Left colon (tissue), 2 donors: ENCODE measurements around the gene NRM. TPM values are rescaled to one million over a fixed set of nuclear protein-coding genes. Genes with fewer than 3 reads are reported as not detected.
"Not testable (repeated sequence)": the region's sequence is repeated elsewhere in the genome, so short reads cannot be mapped to it uniquely, and the experiment has no call there.

ENCODE experiments used
- ATAC-seq: fragments of 200-7000 bp; cut with Tn5 transposase; one replicate; pipeline ENCODE4 v1.9.1; 2020; ENCODE audit warnings: mild to moderate bottlenecking, moderate library complexity
- DNase-seq, 2 donors: peaks; one replicate each; pipeline ENCODE4 v3.0.0-alpha.2; 2020
- intact Hi-C, 2 donors: fragments of 100-400 bp; cut with DNase I in 1 of 2; cut with micrococcal nuclease in 1 of 2; formaldehyde crosslinking; loops; one replicate each; pipeline versions ENCODE4 v1.11.2 to v1.14.0; 2022; cut with DNase I, micrococcal nuclease
- total RNA-seq, 2 donors: library from RNA; stranded (reverse); fragmentation: NEBNext Ultra II Directional; extraction: Animal tissue kit (Norgen Biotek cat#: 25700); gene quantifications; one replicate each; pipeline ENCODE4 v1.2.1, GENCODE V29; 2021
- donor health status: DM: no; HTN: no; CAD: no.
- donor health status: DM: yes; HTN: yes; CAD: no.

NRM gene
- total RNA-seq, 2 donors from 2014 or later: 4.6 to 5.4 TPM

DNA sequence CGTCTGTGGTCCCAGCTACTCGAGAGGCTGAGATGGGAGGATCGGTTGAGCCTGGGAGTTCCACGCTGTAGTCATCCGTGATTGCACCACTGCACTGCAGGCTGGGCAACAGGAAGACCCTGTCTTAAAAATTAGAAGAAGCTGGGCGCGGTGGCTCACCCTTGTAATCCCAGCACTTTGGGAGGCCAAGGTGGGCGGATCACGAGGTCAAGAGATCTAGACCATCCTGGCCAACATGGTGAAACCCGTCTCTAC is 31.2 kb upstream of the NRM start:
- intact Hi-C loops: loop anchor here (2.0 to 5.0 kb wide), 2 partner anchors 43 to 45 kb away; no protein-coding TSS in a partner anchor
- ATAC-seq: not testable (repeated sequence)
- peak; percentile 46 to 49 for DNase-seq

DNA sequence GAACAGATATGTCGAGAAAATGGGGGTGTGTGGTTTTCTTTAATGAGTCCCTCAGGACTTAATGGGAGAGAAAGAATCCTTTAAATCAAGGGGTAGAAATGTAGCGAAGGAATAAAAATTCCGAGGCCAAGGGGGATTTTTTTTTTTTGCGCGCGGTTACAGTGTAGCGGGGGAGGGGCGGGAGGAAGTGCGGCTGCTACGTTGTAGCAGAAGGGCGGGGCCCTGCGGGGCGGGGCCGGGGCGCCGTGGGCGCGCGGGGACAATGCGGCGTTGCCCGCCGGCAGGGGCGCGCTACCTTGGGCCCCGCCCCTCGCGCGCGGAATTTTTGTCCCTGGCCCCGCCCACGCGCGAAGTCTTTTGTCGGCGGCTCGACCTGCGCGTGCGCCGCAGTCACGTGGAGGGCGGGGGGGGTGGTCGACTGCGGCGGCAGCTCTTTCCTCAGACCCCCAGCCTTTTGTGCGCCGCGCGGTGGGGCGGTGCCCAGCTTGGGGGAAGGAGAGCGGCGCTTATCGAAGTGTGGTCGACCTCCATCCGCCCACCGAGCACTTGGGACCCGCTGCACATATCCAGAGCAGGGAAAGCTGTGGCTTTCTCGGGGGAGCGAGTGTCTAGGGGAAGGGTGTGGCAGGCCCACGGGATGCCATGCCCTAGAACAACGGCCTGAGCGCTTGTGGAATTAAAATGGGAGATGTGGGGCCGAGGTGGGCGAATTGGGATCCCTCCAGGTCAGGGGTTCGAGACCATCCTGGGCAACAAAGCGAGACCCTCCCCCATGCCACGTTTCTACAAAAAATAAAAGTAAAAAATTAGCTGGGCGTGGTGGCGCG is 30.6 kb upstream of the NRM start:
- DNase-seq (peak; percentile 89 to 95), ATAC-seq (peak; percentile 68)
- intact Hi-C loops: loop anchor here (2.0 to 5.0 kb wide), 2 partner anchors 43 to 44 kb away; no protein-coding TSS in a partner anchor

DNA sequence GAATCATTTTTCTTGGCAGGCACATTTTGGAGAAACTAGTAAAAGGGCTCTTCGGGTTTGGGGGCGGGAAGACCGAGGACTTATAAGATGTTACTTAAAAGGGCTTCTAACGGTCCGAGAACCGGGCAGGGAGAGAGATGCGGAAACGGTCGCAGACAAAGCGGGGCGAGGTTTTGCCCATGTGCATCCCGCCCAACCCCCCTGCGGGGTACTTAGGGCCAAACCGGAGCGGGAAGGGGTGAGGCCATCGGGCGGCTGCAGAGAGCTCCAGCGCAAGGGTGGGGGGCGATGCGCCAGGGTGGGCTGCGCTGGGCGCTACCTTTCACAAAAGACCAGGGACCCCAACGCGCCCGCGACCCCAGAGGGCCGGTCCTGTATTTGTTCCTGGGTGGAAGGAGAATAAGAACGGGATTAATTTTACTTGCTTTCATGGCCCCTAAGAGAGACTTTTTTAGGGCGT is 30.0 kb upstream of the NRM start:
- ATAC-seq: peak; percentile 33
- peak; percentile 85 to 87 for DNase-seq
- intact Hi-C loops: loop anchor here in 1 of 2 donors (5.0 kb wide), 1 partner anchor 43 kb away; no protein-coding TSS in a partner anchor

DNA sequence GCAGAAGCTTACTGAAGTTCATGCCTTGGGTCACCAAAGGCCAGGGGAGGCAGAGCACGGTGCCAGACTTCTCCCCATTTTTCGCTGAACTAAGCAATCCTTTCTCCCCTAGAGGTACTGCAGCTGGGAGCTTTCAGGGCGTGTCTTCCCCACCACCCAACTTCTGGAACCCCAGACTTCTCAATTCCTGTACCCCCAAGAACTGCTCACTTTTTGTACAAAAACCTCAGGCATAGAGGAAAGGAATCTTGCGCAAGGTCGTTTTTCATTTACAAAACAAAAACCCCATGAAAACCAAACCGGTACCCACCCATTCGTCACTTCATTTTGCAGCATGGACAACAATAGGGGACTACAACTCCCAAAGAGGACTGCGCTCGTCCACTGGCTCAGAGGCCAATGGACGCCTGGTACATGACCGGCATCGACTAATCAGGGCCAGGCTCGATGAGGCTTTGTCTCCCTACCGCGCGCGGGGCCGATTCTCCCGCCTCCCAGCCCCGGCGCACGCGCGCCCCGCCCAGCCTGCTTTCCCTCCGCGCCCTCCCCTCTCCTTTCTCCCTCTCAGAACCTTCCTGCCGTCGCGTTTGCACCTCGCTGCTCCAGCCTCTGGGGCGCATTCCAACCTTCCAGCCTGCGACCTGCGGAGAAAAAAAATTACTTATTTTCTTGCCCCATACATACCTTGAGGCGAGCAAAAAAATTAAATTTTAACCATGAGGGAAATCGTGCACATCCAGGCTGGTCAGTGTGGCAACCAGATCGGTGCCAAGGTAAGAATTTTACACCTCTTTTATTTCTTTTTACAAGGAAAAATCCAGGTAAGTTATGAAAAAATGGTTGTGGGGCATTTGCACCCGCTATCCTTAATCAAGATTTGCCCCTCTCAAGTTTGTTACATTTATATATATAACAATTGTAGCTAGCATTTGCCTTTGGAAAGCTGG is 29.3 kb upstream of the NRM start, which contains the start of gene TUBB:
Gene TUBB, plus strand, starts transcription at position 562 of the 947 bp plus-strand sequence. Its CDS starts 155 bp downstream, at position 717.
- ATAC-seq (peak; percentile 71), DNase-seq (peak; percentile 97 to 98)
- intact Hi-C loops: loop anchor here in 1 of 2 donors (5.0 kb wide), 1 partner anchor 43 kb away; no protein-coding TSS in a partner anchor

DNA sequence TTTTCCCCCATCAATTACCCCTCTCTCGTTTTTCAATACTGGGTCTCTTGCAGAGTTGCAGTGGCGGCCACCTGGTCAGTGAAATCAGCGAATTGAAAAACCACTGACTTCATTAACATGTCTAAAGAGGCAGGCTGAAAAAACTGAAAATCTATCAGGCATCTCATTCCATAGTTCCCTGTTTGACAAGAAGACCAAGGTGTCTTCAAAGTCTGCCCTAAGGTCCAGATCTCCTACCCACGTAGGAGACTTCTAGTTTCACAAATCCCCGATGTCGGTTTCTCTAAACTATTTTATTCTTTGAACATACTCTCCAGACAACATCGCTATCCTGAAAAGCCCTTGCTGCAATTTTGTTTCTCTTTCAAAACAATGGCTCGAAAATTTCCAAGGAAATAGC is 28.6 kb upstream of the NRM start:
- DNase-seq: no peak
- intact Hi-C loops: no loop called here
- no peak for ATAC-seq

DNA sequence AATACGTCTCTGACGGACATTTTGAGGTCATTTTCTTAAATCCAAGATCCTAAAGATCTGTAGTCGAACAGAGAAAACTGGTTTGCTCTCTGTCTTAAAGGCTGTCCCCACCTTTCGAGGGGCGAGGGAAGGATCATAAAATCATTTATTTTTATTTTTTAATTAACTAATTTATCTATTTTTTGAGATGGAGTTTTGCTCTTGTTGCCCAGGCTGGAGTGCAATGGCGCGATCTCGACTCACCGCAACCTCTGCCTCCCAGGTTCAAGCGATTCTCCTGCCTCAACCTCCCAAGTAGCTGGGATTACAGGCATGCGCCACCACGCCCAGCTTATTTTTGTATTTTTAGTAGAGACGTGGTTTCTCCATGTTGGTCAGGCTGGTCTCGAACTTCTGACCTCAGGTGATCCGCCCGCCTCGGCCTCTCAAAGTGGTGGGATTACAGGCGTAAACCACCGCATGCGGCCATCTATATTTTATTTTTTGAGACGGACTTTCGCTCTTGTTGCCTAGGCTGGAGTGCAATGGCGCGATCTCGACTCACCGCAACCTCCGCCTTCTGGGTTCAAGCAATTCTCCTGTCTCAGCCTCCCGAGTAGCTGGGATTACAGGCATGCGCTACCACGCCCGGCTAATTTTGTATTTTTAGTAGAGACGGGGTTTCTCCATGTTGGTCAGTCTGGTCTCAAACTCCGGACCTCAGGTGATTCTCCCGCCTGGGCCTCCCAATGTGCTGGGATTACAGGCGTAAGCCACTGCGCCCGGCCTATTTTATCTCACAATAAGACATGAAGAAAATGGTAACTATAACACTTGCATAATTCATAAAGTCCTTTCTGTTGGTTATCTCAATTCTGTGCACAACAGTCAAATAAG is 27.3 kb upstream of the NRM start:
- intact Hi-C loops, ATAC-seq: not testable (repeated sequence)
- peak in 1 of 2 donors; percentile 31 for DNase-seq

DNA sequence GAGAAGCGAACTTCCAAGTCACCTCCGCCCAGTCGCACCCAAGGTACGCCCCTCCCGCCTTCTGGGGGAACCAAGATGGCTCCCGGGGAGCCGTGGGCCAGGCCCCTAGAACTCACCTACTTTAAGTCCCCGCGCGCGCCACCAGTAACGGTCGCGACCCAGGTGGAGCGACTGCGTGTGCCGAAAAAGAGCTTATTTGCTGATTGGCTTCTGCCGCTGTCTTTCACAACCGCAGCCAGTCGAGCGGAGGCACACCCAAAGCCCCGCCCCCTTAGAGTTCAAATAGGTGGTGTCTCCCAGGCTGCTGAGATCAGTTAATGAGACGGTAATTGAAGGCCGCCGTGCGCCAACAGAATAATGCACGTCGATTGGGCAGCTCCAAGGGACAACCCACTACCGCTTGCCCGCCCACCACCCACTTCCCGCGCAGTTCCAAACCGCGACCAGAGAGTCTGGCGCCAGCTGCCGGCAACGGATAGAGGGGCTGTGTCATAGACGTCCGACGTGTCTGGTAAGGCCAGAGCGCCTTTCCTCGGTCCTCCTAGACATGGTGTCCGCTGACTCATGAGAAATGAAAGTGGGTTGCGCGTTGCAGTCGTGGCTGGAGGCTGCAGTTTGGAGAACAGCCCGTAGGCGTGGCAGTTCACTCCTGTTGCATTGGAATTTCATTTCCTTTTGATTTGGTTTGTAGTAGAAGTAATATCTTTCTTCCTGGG is 26.5 kb upstream of the NRM start, which contains the start of gene MDC1:
Gene MDC1, minus strand, starts transcription at position 153 of the 716 bp plus-strand sequence. CDS start 2,106 bp downstream, outside the sequence.
- DNase-seq: peak; percentile 98 to 100
- intact Hi-C loops: no loop called here
- peak; percentile 73 for ATAC-seq

DNA sequence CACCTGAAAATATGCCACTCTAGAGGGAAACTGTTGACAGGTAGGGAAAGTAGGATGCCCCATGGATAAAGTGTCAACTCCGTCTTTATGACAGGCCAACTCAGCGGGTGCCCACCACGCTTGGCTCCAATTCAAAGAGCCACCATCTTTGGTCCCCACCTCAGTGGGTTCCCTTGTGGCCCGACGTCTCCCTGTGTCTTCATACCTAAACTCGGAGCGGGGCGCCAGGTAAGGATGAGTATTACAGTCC is 26.0 kb upstream of the NRM start:
- ATAC-seq: no peak
- intact Hi-C loops: no loop called here
- no peak for DNase-seq

DNA sequence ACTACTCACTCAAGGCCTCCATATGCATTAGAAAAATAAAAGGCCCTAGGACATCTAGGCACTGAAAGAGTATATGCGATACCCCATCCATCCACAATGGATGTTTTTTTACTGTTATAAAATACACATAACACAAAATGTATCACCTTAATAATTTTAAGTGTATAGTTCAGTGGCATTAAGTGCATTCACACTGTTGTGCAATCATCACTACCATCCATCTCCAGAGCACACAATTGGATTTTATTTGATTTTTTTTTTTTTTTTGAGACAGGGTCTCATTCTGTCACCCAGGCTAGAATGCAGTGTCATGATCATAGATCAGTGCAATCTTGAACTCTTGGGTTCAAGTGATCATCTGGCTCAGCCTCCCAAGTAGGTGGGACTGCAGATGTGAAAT is 23.5 kb upstream of the NRM start:
- ATAC-seq (no peak), DNase-seq (no peak)
- intact Hi-C loops: no loop called here

DNA sequence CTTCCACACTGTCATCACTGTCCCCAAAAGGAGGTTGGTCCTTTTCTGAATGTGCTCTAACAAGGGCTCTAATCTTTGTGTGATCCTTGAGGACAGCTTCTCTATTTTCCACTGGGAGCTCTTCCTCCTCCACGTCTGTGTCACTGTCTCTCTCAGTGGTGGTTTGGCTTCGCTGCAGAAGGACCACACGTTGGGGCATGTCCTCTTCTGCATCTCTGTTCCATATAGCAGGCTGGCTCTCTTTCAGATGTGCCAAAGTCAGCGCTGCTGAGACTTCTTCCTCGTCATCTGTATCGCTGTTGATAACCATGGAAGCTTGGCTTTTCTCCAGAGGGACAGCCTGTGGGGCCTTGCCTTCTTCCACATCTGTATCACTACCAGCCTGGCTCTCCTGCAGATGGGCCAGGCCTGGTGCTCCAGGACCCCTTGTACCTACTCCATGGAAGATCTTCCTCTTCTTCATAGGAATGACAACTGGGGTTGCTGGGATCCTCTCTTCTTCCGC is 21.7 kb upstream of the NRM start:
- intact Hi-C loops: no loop called here
- DNase-seq: no peak
- no peak for ATAC-seq

DNA sequence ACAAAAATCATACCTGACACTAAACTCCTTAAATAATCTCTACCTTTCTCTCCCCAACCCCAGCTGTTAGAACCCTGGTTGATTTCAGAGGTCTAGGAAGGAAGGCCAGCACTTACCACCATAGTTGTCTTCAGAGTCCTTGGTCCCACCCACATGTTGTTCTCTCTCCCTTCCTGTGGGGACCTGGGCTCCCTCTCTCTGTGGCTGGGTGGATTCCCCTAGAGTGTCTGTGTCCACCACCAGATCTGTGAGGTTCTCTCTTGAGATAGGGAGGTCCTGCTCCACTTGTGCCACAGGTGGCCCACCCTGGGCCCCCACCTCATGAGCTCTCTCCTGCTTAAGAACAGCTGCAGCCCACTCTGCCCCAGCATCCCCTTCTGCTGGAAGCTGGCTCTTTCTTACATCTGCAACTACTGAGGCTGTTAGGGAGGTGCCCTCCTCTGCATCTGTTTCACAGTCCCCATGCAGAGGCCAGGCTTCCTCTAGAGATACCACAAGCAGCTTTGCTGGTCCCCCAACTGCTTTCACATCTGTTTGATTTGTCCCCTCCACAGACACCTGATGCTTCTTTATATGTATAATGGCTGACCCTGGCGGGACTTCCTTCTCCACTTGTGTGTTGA is 21.1 kb upstream of the NRM start:
- ATAC-seq (no peak), DNase-seq (no peak)

DNA sequence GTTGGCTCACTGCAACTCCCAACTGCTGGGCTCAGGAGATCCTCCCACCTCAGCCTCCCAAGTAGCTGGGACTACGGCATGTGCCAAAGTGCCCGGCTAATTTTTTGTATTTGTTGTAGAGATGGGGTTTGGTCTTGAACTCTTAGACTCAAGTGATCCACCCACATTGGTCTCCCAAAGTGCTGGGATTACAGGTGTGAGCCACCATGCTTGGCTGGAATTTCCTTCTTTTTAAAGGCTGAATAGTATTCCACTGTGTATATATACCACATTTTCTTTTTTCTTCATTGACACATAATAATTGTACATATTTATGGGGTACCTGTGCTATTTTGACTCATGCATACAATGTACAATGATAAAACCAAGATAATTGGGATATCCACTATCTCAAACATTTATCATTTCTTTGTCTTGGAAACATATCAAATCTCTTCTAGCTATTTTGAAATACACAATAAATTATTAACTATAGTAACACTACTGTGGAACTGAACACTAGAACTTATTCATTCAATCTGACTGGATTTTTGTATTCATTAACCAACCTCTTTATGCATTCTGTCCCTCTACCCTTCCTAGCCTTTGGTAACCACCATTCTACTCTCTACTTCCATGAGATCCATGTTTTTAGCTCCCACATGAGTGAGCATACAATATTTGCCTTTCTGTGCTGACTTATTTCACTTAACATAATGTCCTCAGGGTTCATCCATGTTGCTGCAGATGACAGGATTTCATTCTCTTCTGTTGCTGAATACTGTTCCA is 18.5 kb upstream of the NRM start:
- no peak for DNase-seq
- no peak for ATAC-seq
- intact Hi-C loops: no loop called here

More for the DNA sequence above, 21.1 kb upstream of the NRM start:
- intact Hi-C loops: no loop called here

DNA sequence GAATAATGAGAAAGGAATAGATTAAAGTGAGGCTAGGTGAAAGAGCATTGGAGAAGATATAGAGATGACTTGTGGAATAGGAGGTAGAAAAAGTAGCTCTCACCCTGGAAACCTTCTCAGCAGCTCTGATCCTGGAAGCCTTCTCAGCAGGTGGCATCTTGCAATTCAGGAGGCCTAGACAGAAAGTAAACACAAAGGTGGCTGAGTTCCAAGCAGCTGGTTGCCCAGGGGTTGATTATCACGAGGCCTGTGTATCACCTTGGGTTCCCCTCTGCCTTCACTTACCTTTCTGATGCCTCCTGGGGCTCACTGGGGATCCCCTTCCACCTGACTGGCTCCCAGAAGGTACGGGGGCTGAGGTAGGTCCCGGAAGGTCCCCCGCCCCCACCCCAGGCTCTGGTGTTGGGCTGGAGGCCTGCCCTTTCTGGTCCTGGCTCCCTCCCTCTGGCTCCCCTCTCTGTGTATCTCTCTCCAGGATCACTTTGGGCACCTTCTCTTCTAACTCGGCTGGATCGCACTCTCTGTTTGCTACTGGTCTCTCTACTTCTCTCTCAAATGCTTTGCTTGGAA is 16.6 kb upstream of the NRM start:
- ATAC-seq: peak; percentile 76
- DNase-seq: no peak
- intact Hi-C loops: no loop called here

DNA sequence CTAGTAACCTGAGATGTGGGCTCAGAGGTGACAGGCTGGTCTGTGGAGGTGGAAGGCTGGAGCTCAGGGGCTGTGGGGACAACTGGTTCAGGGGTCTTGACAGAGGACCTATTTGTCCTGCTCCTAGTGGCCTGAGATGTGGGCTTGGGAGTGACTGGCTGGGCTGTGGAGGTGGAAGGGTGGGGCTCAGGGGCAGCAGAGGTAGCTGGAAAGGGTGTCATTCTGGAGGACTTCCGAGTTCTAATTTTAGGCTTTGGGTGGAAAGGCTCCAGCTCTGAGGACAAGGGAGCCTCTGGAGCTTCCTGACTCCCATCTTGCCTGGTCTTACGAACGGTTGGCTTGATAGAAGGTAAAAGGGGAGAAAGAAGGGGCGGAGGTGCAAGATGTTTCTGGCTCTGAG is 14.8 kb upstream of the NRM start:
- intact Hi-C loops: no loop called here
- no peak for ATAC-seq
- DNase-seq: no peak

DNA sequence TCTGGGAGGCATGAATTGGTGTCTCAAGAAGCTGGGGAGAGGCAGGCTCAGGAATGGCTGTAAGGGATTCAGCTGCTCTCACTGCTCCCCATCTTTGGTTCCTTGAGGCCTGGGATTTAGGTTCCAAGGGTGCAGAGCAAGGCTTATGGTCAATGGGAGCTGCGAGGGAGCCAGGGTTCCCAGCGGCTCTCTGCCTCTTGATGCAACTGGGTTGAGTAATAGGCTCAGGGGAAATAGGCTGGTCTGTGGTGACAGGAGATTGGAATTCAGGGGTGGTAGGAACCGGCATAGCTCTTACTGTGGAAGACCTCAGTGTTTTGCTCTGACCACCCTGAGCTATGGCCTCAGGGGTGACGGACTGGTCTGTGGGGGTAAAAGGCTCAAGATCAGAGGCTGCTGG is 13.0 kb upstream of the NRM start:
- intact Hi-C loops: no loop called here
- DNase-seq: no peak
- no peak for ATAC-seq

DNA sequence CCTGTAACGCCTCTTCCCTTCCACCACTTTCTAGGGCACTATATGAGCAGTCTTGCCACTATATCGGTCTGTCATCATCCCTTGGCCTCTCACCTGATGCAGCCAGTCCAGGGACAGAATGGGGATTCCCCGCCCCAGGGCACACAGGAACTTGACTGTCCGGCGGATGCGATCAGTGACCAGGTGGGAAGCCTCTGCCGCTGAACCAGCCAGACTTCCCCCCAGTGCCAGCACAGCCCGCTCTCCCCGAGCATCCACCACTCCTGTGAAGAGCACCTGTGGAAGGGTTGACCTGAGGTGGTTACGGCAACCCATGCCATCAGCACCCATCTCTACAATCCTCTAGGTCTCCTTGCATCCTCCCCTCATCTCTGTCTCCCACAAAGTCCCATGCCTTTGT is 12.2 kb upstream of the NRM start:
- no peak for DNase-seq
- intact Hi-C loops: no loop called here
- no peak for ATAC-seq
